ENCODE data around the gene ABCB1. TPM values are rescaled to one million over a fixed set of nuclear protein-coding genes. Genes with fewer than 3 reads are reported as not detected.

The ABCB1 gene
- total RNA-seq, 2 experiments from 2014 or later = 10.6 to 12.2 TPM

DNA sequence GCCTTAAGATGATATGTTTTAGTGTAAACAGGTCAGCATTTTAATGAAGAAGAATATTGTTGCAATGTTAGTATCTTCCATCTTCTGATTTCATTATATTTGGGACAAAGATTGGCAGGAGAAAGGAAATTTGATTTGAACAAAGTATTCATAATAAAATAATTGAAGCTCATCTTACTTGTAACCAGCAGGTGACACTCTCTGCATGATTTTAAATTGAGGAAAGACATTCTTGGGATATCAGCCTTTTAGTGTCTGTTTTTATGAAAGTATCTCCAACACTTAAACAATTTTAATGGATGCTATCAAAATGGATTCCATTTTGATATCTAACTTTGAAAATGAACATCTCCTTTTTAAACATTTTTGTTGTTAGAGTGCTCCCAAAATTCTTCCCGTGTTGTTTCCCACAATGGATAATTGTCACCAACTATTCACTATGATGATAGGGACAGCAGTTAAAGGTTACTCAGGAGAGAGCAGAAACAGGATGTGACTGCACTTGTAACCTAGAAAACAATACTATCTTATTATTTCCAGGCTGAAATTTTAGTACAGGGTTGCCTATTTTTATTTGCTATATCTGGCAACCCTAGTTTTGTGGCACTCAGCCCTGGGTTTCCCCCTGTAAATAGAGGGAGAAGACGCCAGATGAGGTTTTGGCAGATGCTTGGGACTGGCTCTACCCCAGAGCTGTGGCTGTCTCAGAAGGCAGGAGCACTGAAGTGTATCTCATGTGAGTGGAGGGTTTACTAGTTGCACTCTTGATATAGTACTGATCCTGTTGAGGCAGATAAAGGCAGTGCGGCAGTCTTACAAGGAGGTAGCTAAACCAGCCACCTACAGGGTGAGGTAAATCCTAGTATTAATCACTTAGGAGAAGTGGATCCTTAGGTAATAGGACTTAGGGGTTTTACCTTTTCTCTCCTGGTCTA is 94.2 kb downstream of the ABCB1 start:
- Mint-ChIP-seq H3K27me3 (no peaks in the 10 kb centered on the region), H3K4me1 (ENCODE audit: low read depth) (no peaks in the 10 kb centered on the region), H3K9me3 (no peaks in the 10 kb centered on the region), H3K4me3 (no peak overlapping the region), H3K27ac (no peak overlapping the region), H3K36me3 (ENCODE audit: low read depth) (peaks cover 26% of the 10 kb centered on the region)
- Histone ChIP-seq H3K4me1 (ENCODE audit: insufficient read depth, low read length) (no peaks in the 10 kb centered on the region), H3K36me3 (ENCODE audit: insufficient read depth, low read length) (no peaks in the 10 kb centered on the region), H3K4me3 (ENCODE audit: low read length) (no peak overlapping the region), H3K27ac (ENCODE audit: low read depth in 1 of 2, low read length in 2 of 2) (no peak overlapping the region), H3K27me3 (ENCODE audit: control insufficient read depth in 1 of 2, insufficient read depth in 2 of 2, low read length in 2 of 2) (no peaks in the 10 kb centered on the region), H3K9me3 (ENCODE audit: control insufficient read depth in 1 of 2, insufficient read depth in 1 of 2, low read length in 2 of 2) (no peaks in the 10 kb centered on the region)
- ChIA-PET POLR2A (no interaction called here), CTCF (interaction anchor here (0.6 kb wide), 1 partner anchor 72 kb away, joined by 3 read pairs; no protein-coding TSS in a partner anchor)
- TF ChIP-seq, protein P1, sequence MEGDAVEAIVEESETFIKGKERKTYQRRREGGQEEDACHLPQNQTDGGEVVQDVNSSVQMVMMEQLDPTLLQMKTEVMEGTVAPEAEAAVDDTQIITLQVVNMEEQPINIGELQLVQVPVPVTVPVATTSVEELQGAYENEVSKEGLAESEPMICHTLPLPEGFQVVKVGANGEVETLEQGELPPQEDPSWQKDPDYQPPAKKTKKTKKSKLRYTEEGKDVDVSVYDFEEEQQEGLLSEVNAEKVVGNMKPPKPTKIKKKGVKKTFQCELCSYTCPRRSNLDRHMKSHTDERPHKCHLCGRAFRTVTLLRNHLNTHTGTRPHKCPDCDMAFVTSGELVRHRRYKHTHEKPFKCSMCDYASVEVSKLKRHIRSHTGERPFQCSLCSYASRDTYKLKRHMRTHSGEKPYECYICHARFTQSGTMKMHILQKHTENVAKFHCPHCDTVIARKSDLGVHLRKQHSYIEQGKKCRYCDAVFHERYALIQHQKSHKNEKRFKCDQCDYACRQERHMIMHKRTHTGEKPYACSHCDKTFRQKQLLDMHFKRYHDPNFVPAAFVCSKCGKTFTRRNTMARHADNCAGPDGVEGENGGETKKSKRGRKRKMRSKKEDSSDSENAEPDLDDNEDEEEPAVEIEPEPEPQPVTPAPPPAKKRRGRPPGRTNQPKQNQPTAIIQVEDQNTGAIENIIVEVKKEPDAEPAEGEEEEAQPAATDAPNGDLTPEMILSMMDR (IDR thresholded peaks at IDR 0.05) = peak; percentile 16
- intact Hi-C loops (cut with DNase I, micrococcal nuclease) = loop anchor here (2.0 to 10.0 kb wide), 3 partner anchors 380 to 608 kb away; no protein-coding TSS in a partner anchor
- ATAC-seq (ENCODE audit: poor library complexity) (no peak), DNase-seq (peak in 3 of 14 experiments; percentile 12 to 18 (median 15))

DNA sequence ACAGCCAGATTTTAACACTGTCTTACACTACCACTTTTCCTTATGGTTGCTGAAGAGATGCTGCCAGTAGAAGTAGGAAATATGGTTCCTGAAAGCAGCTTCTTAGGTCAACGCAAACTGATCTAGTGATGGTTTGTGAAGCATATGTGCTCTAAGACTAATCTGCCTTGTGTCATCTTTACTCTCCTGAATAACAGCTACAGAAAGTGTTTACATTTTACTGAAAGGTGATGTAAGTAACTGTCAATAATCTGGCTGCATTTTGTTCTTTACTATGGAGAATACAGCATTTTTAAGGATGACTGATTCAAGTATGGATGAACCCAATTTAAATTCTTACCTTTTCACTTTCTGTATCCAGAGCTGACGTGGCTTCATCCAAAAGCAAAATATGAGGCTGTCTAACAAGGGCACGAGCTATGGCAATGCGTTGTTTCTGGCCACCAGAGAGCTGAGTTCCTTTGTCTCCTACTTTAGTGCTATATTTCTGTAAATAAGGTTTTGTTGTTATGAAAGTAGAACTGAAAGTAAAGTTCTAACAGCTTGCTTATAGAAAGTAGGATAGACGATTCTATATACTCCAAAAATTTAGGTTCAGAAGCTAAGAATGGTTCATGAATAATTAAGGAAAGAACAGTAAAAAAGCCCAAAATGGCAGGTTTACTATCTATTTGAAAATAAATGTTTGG is 95.0 kb downstream of the ABCB1 start:
- intact Hi-C loops (cut with DNase I, micrococcal nuclease) = loop anchor here (2.0 to 10.0 kb wide), 3 partner anchors 381 to 609 kb away; no protein-coding TSS in a partner anchor
- Mint-ChIP-seq H3K27me3 (no peaks in the 10 kb centered on the region), H3K36me3 (ENCODE audit: low read depth) (peaks cover 25% of the 10 kb centered on the region), H3K27ac (no peak overlapping the region), H3K4me1 (ENCODE audit: low read depth) (no peaks in the 10 kb centered on the region), H3K4me3 (no peak overlapping the region), H3K9me3 (no peaks in the 10 kb centered on the region)
- Histone ChIP-seq H3K4me3 (ENCODE audit: low read length) (no peak overlapping the region), H3K27me3 (ENCODE audit: control insufficient read depth in 1 of 2, insufficient read depth in 2 of 2, low read length in 2 of 2) (no peaks in the 10 kb centered on the region), H3K36me3 (ENCODE audit: insufficient read depth, low read length) (no peaks in the 10 kb centered on the region), H3K27ac (ENCODE audit: low read depth in 1 of 2, low read length in 2 of 2) (no peak overlapping the region), H3K9me3 (ENCODE audit: control insufficient read depth in 1 of 2, insufficient read depth in 1 of 2, low read length in 2 of 2) (no peaks in the 10 kb centered on the region), H3K4me1 (ENCODE audit: insufficient read depth, low read length) (no peaks in the 10 kb centered on the region)
- POLR2A ChIA-PET = no interaction called here
- no peak for DNase-seq
- TF ChIP-seq, protein P1 (IDR thresholded peaks at IDR 0.05) = no peak
- no peak for ATAC-seq (ENCODE audit: poor library complexity)
- CTCF ChIA-PET = no interaction called here

DNA sequence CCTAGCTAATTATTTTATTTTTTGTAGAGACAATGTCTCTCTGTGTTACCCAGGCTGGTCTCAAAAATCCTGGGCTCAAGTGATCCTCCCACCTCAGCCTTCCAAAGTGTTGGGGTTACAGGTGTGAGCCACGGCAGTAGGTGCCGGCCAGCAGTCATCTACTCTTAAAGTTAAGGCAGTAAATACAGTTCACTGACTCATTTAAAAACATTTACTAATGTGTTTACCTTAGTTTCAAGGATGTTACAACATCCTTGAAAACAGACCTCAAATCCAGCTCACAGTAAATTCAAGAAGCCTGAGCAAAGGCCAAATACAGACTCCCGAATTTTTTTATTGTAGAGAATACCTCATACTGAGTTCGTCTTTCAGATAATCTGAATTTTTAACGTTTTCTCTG is 95.6 kb downstream of the ABCB1 start:
- peaks cover 25% of the 10 kb centered on the region for H3K36me3 Mint-ChIP-seq (ENCODE audit: low read depth)
- ChIA-PET CTCF (no interaction called here), POLR2A (no interaction called here)
- ATAC-seq (ENCODE audit: poor library complexity) = no peak
- no peaks in the 10 kb centered on the region for H3K36me3 ChIP-seq (ENCODE audit: insufficient read depth, low read length)
- H3K27me3 ChIP-seq (ENCODE audit: control insufficient read depth in 1 of 2, insufficient read depth in 2 of 2, low read length in 2 of 2) = no peaks in the 10 kb centered on the region
- H3K4me1 Mint-ChIP-seq (ENCODE audit: low read depth) = no peaks in the 10 kb centered on the region
- no peaks in the 10 kb centered on the region for H3K4me1 ChIP-seq (ENCODE audit: insufficient read depth, low read length)
- no peaks in the 10 kb centered on the region for H3K9me3 Mint-ChIP-seq
- intact Hi-C loops (cut with DNase I, micrococcal nuclease) = loop anchor here in 1 of 2 experiments (5.0 to 10.0 kb wide), 2 partner anchors 382 to 610 kb away; no protein-coding TSS in a partner anchor
- H3K27me3 Mint-ChIP-seq = no peaks in the 10 kb centered on the region
- H3K4me3 ChIP-seq (ENCODE audit: low read length) = no peak overlapping the region
- no peaks in the 10 kb centered on the region for H3K9me3 ChIP-seq (ENCODE audit: control insufficient read depth in 1 of 2, insufficient read depth in 1 of 2, low read length in 2 of 2)
- H3K27ac ChIP-seq (ENCODE audit: low read depth in 1 of 2, low read length in 2 of 2) = no peak overlapping the region
- H3K27ac Mint-ChIP-seq = no peak overlapping the region
- H3K4me3 Mint-ChIP-seq = no peak overlapping the region
- TF ChIP-seq, protein P1 (IDR thresholded peaks at IDR 0.05) = no peak
- no peak for DNase-seq
